ENCODE data around the gene RANBP17.

The RANBP17 gene

GRCh38 chr5:171306781-171307591 is 445.2 kb downstream of the RANBP17 start:
- no peak for DNase-seq

GRCh38 chr5:171307789-171308452 is 446.1 kb downstream of the RANBP17 start:
- DNase-seq: no peak

GRCh38 chr5:171308453-171309275 is 446.8 kb downstream of the RANBP17 start, which contains the start of gene TLX3:
Gene TLX3 (plus strand): TSS chr5:171309248. CDS start chr5:171309366, 118 bp downstream.
- DNase-seq: peak; percentile 40

- DNase-seq: no peak
These were observed 447.7 kb downstream of the RANBP17 start for GRCh38 chr5:171309276-171310211.

- no peak for DNase-seq
These were observed 448.5 kb downstream of the RANBP17 start for GRCh38 chr5:171310212-171310818.

GRCh38 chr5:171310819-171311321 is 449.1 kb downstream of the RANBP17 start:
- DNase-seq: no peak

GRCh38 chr5:171311322-171312077 is 449.7 kb downstream of the RANBP17 start:
- no peak for DNase-seq

- no peak for DNase-seq
These were observed 450.5 kb downstream of the RANBP17 start for GRCh38 chr5:171312129-171312974.

- DNase-seq: no peak
These were observed 451.8 kb downstream of the RANBP17 start for GRCh38 chr5:171313481-171314206.

- no peak for DNase-seq
These were observed 453.0 kb downstream of the RANBP17 start for GRCh38 chr5:171314728-171315385.

- DNase-seq: no peak
These were observed 453.6 kb downstream of the RANBP17 start for GRCh38 chr5:171315386-171315891.

- no peak for DNase-seq
These were observed 454.1 kb downstream of the RANBP17 start for GRCh38 chr5:171315925-171316257.

GRCh38 chr5:171316258-171317121 is 454.7 kb downstream of the RANBP17 start:
- DNase-seq: no peak

- DNase-seq: no peak
These were observed 455.4 kb downstream of the RANBP17 start for GRCh38 chr5:171317230-171317629.

GRCh38 chr5:171318026-171318425 is 456.2 kb downstream of the RANBP17 start:
- DNase-seq: no peak

- no peak for DNase-seq
These were observed 459.6 kb downstream of the RANBP17 start for GRCh38 chr5:171321447-171321846.

GRCh38 chr5:171322527-171322926 is 460.7 kb downstream of the RANBP17 start:
- no peak for DNase-seq
